ENCODE results near the gene CAPZA2. TPM values are rescaled to one million over a fixed set of nuclear protein-coding genes. Genes with fewer than 3 reads are reported as not detected.
A peak's percentile ranks its signal among the peaks of the same experiment; 100 is the strongest.

Gene CAPZA2
- total and polyA plus RNA-seq, 9 of the 15 experiments (the other 6 are each of a cell fraction or from before 2014, with no cell fraction given) = 67.0 to 524 (median 176) TPM

DNA sequence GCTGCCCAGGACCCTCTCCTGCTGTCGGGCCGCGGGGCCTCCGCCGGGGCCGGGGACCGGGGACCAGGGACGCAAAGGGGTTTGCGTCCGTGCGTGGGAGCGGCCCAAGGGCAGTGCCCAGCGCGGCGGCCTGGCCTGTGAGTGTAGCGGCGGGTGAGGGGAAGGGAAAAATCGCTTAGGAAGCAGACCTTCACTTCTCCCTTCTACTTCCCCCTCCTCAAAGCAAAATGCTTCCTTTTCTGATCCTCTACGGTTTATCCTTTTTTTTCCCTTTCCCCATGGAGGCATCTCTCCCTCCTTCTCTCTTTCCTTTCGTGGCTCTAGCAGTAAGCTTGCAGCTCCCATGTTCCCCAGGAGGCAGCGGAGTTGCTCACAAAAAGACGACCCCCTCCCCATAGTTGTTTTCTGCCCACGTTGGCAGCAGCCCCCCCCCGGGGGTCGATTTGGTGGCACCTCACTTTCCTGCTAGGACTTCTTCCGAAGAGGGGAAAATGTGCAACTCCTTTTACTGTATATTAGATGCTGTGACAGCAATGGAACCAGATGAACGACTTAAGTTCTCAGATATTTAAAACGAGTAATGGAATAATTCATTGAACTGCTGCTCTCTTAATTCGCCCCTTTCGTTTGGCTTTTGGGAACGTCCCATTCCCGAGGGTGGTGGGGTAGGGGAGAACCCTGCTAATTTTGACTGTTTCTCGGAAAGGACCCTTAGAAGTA is 724 bp downstream of the CAPZA2 start (continued):
- TF ChIP-seq, protein P1, sequence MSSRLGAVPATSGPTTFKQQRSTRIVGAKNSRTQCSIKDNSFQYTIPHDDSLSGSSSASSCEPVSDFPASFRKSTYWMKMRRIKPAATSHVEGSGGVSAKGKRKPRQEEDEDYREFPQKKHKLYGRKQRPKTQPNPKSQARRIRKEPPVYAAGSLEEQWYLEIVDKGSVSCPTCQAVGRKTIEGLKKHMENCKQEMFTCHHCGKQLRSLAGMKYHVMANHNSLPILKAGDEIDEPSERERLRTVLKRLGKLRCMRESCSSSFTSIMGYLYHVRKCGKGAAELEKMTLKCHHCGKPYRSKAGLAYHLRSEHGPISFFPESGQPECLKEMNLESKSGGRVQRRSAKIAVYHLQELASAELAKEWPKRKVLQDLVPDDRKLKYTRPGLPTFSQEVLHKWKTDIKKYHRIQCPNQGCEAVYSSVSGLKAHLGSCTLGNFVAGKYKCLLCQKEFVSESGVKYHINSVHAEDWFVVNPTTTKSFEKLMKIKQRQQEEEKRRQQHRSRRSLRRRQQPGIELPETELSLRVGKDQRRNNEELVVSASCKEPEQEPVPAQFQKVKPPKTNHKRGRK (tag; IDR thresholded peaks at IDR 0.05) = peak; percentile 46
- TF ChIP-seq ZKSCAN8 (CRISPR knock-in tag; IDR thresholded peaks at IDR 0.05) (no peak), ZBTB7A (IDR thresholded peaks at IDR 0.05; ENCODE audit: borderline replicate concordance, control insufficient read depth, low read depth, low read length) (peak; percentile 98), SPI1 (IDR thresholded peaks at IDR 0.05; ENCODE audit: borderline replicate concordance, low read depth, low read length) (no peak), PHB2 (IDR thresholded peaks at IDR 0.05; ENCODE audit: low read depth) (0 out of 2 replicates have a peak, but pooled peaks have one; percentile 32), ZNF740 (CRISPR knock-in tag; IDR thresholded peaks at IDR 0.05) (peak; percentile 67), ZNF740 (tag; IDR thresholded peaks at IDR 0.05) (no peak; a peak in 1 of 4 replicates), KLF13 (tag; IDR thresholded peaks at IDR 0.05; ENCODE audit: borderline replicate concordance, low read depth) (no peak), ZNF436 (CRISPR knock-in tag; IDR thresholded peaks at IDR 0.05) (no peak), NCOA1 (IDR thresholded peaks at IDR 0.05; ENCODE audit: low read depth) (0 out of 2 replicates have a peak, but pooled peaks have one; percentile 17), E2F1 (CRISPR knock-in tag; IDR thresholded peaks at IDR 0.05) (no peak), SMARCE1 (IDR thresholded peaks at IDR 0.05) (no peak), KAT7 (CRISPR knock-in tag; IDR thresholded peaks at IDR 0.05; ENCODE audit: borderline replicate concordance) (0 out of 2 replicates have a peak, but pooled peaks have one; percentile 31), MTA3 (IDR thresholded peaks at IDR 0.05; ENCODE audit: borderline replicate concordance) (peak; percentile 4; the same call in 1 of the 2 replicates), ZBTB33 (CRISPR knock-in tag; IDR thresholded peaks at IDR 0.05) (no peak), AFF4 (CRISPR knock-in tag; IDR thresholded peaks at IDR 0.05) (peak; percentile 23; the same call in 1 of the 2 replicates), XRCC5 (IDR thresholded peaks at IDR 0.05; ENCODE audit: low read depth, low read length) (no peak), ZNF830 (CRISPR knock-in tag; IDR thresholded peaks at IDR 0.05) (no peak)

Data from K562 (cell line).